Peyer's patch (tissue), 4 donors: ENCODE measurements around the gene NOTUM. TPM values are rescaled to one million over a fixed set of nuclear protein-coding genes. Genes with fewer than 3 reads are reported as not detected.

Experiments
- DNase-seq, 3 donors: peaks; one replicate each; pipeline ENCODE4 v3.0.0-alpha.2; 2017 to 2019
- H3K27ac ChIP-seq, 4 donors: fragments of 200-600 bp; sonication (generic); one replicate each; pipeline ENCODE4 v1.5.1; 2016 to 2019
- H3K27me3 ChIP-seq, 2 donors: fragments of 200-600 bp; sonication (generic); one replicate each; pipeline ENCODE4 v1.5.1; 2019
- H3K36me3 ChIP-seq, 3 donors: fragments of 200-600 bp; sonication (generic); one replicate each; pipeline ENCODE4 v1.5.1; 2016 to 2019
- H3K4me1 ChIP-seq, 4 donors: fragments of 200-600 bp; sonication (generic); one replicate each; pipeline ENCODE4 v1.5.1; 2016 to 2019
- H3K4me3 ChIP-seq, 4 donors: fragments of 200-600 bp; sonication (generic); 1 replicate in 3 of 4; 2 replicates in 1 of 4; pipeline ENCODE4 v1.5.1; 2016 to 2019; ENCODE audit warnings: mild to moderate bottlenecking in 1 of 4
- H3K9me3 ChIP-seq, 4 donors: fragments of 200-600 bp; sonication (generic); one replicate each; pipeline ENCODE4 v1.5.1; 2016 to 2019; ENCODE audit warnings: mild to moderate bottlenecking in 1 of 4
- CTCF ChIP-seq, 6 experiments: fragments of 450-650 bp in 4 of 6; fragments of 200-600 bp in 2 of 6; sonication (generic) in 1 of 6; IDR thresholded peaks; one replicate each; pipeline ENCODE4 v1.5.1; 2017 to 2019; ENCODE audit warnings: antibody characterized with exemption in 6 of 6, mild to moderate bottlenecking in 3 of 6, moderate library complexity in 1 of 6
- POLR2A ChIP-seq, 2 donors: fragments of 450-650 bp; IDR thresholded peaks; one replicate each; pipeline ENCODE4 v1.5.1; 2017; ENCODE audit warnings: antibody characterized with exemption in 2 of 2, mild to moderate bottlenecking in 2 of 2, moderate library complexity in 2 of 2
- total RNA-seq, 4 donors: library from RNA; depleted of rRNA; stranded (reverse); fragments of >200 nt; gene quantifications; one replicate each; pipeline ENCODE4 v1.1.0, GENCODE V29; 2016

NOTUM gene
- total RNA-seq, 4 donors from 2014 or later: 1.2 TPM; not detected in 3

- Histone ChIP-seq H3K4me1 (peaks cover 0 to 30% (median 15%) of the 10 kb centered on the region in 4 donors), H3K36me3 (no peaks in the 10 kb centered on the region), H3K4me3 (no peak overlapping the region), H3K9me3 (no peaks in the 10 kb centered on the region), H3K27ac (no peak overlapping the region), H3K27me3 (peaks cover 0 to 29% of the 10 kb centered on the region in 2 donors)
- TF ChIP-seq POLR2A (IDR thresholded peaks at IDR 0.05) (no peak), CTCF (IDR thresholded peaks at IDR 0.05) (no peak)
- no peak for DNase-seq
Observed at GRCh38 chr17:81957691-81958432, 3.1 kb downstream of the NOTUM start.

GRCh38 chr17:81956607-81957589 lies 4.1 kb downstream of the NOTUM start:
- H3K4me3 ChIP-seq: no peak overlapping the region
- no peak for TF ChIP-seq POLR2A (IDR thresholded peaks at IDR 0.05)
- TF ChIP-seq CTCF (IDR thresholded peaks at IDR 0.05): no peak
- H3K27me3 ChIP-seq: peaks cover 0 to 23% of the 10 kb centered on the region in 2 donors
- H3K36me3 ChIP-seq: no peaks in the 10 kb centered on the region
- H3K9me3 ChIP-seq: no peaks in the 10 kb centered on the region
- H3K4me1 ChIP-seq: peaks cover 0 to 28% (median 15%) of the 10 kb centered on the region in 4 donors
- no peak overlapping the region for H3K27ac ChIP-seq
- no peak for DNase-seq

GRCh38 chr17:81955756-81956544 lies 5.0 kb downstream of the NOTUM start:
- Histone ChIP-seq H3K36me3 (no peaks in the 10 kb centered on the region), H3K4me3 (no peak overlapping the region), H3K9me3 (no peaks in the 10 kb centered on the region), H3K4me1 (peaks cover 0 to 20% (median 11%) of the 10 kb centered on the region in 4 donors), H3K27ac (no peak overlapping the region), H3K27me3 (peaks cover 0 to 18% of the 10 kb centered on the region in 2 donors)
- DNase-seq: no peak
- TF ChIP-seq POLR2A (IDR thresholded peaks at IDR 0.05): no peak
- TF ChIP-seq CTCF (IDR thresholded peaks at IDR 0.05): no peak

GRCh38 chr17:81955058-81955681 lies 5.8 kb downstream of the NOTUM start:
- H3K36me3 ChIP-seq: no peaks in the 10 kb centered on the region
- DNase-seq: no peak
- H3K9me3 ChIP-seq: no peaks in the 10 kb centered on the region
- TF ChIP-seq POLR2A (IDR thresholded peaks at IDR 0.05): no peak
- TF ChIP-seq CTCF (IDR thresholded peaks at IDR 0.05): no peak
- no peak overlapping the region for H3K4me3 ChIP-seq
- H3K4me1 ChIP-seq: peaks cover 0 to 12% (median 7%) of the 10 kb centered on the region in 4 donors
- H3K27me3 ChIP-seq: peaks cover 0 to 11% of the 10 kb centered on the region in 2 donors
- H3K27ac ChIP-seq: no peak overlapping the region
